Thymus (tissue), 11 donors: ENCODE measurements around the gene INTS12. TPM values are rescaled to one million over a fixed set of nuclear protein-coding genes. Genes with fewer than 3 reads are reported as not detected.
A peak's percentile ranks its signal among the peaks of the same experiment; 100 is the strongest.

ENCODE experiments used
- DNase-seq, 9 donors: peaks; one replicate each; pipeline ENCODE4 v3.0.0-alpha.2; 2013; ENCODE audit warnings: low spot score in 9 of 9, low read depth in 6 of 9, missing footprints in 1 of 9
- H3K27ac ChIP-seq, 2 donors: one replicate each; pipeline ENCODE4 v1.5.1; 2013; ENCODE audit warnings: control low read depth in 1 of 2, low read depth in 1 of 2, low read length in 1 of 2, mild to moderate bottlenecking in 1 of 2, moderate library complexity in 1 of 2
- H3K27me3 ChIP-seq, 2 donors: one replicate each; pipeline ENCODE4 v1.5.1; 2013; ENCODE audit warnings: low read length in 1 of 2; ENCODE audit not compliant: control insufficient read depth in 2 of 2, insufficient read depth in 1 of 2
- H3K36me3 ChIP-seq, 2 donors: one replicate each; pipeline ENCODE4 v1.5.1; 2013; ENCODE audit warnings: low read length in 1 of 2, mild to moderate bottlenecking in 1 of 2, moderate library complexity in 1 of 2; ENCODE audit not compliant: control insufficient read depth in 2 of 2, insufficient read depth in 2 of 2
- H3K4me1 ChIP-seq, 2 donors: one replicate each; pipeline ENCODE4 v1.5.1; 2013; ENCODE audit warnings: low read length in 2 of 2; ENCODE audit not compliant: control insufficient read depth in 2 of 2, insufficient read depth in 2 of 2
- H3K4me3 ChIP-seq, 2 donors: one replicate each; pipeline ENCODE4 v1.5.1; 2013; ENCODE audit warnings: low read length in 2 of 2, control low read depth in 1 of 2, mild to moderate bottlenecking in 1 of 2
- H3K9me3 ChIP-seq, 2 donors: one replicate each; pipeline ENCODE4 v1.5.1; 2013; ENCODE audit warnings: low read length in 1 of 2, mild to moderate bottlenecking in 1 of 2; ENCODE audit not compliant: control insufficient read depth in 2 of 2, insufficient read depth in 1 of 2
- WGBS: extraction: QIAGEN DNeasy Blood & Tissue Kit; methylation state at CpG from one replicate; pipeline ENCODE4 v1.1.7; 2013; 5-methylcytosine and 5-hydroxymethylcytosine counted together
- polyA plus RNA-seq: library from polyadenylated mRNA; stranded (reverse); fragments of 200-250 nt; gene quantifications from one replicate; pipeline ENCODE4 v1.2.3, GENCODE V29; 2013
- total RNA-seq: library from RNA; stranded (reverse); fragments of 120-200 nt; gene quantifications from one replicate; pipeline ENCODE4 v1.2.4, GENCODE V29; 2013
- donor health status: healthy.

INTS12 gene
- total and polyA plus RNA-seq, 2 donors = 18.9 to 24.7 TPM

GRCh38 chr4:105651884-105652283 lies 56.6 kb downstream of the INTS12 start:
- no peak for DNase-seq
- H3K27ac ChIP-seq = no peak overlapping the region
- H3K27me3 ChIP-seq = no peaks in the 10 kb centered on the region
- no peak overlapping the region for H3K4me3 ChIP-seq
- H3K36me3 ChIP-seq = no peaks in the 10 kb centered on the region
- no peaks in the 10 kb centered on the region for H3K9me3 ChIP-seq
- no peaks in the 10 kb centered on the region for H3K4me1 ChIP-seq

DNA sequence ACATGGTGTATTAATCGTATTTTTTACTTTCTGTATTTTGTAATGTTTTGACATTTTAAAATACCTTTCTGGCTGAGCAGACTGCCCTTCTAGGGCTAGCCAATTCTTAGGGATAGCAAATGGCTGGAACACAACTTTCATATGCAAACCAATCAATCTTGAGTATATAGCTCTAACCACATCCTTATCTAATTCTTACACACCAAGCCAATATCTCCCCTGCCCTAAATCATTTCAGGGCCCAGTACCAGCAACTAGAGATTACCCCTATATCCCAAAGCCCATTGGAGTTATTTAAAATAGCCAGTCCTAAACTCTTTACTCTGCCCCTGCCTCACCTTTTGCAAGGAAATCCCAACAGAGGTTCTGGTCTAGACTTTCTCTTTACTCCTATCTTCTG lies 58.3 kb downstream of the INTS12 start:
- Histone ChIP-seq H3K4me3 (no peak overlapping the region), H3K27ac (no peak overlapping the region), H3K4me1 (no peaks in the 10 kb centered on the region), H3K27me3 (no peaks in the 10 kb centered on the region), H3K9me3 (no peaks in the 10 kb centered on the region), H3K36me3 (no peaks in the 10 kb centered on the region)
- DNase-seq = no peak
- 71% methylated on average over 1 of the region's 1 CpG for WGBS

GRCh38 chr4:105645440-105645839 lies 63.0 kb downstream of the INTS12 start:
- DNase-seq = no peak
- no peaks in the 10 kb centered on the region for H3K27me3 ChIP-seq
- WGBS = 64% methylated on average over 1 of the region's 1 CpG
- no peaks in the 10 kb centered on the region for H3K9me3 ChIP-seq
- H3K4me3 ChIP-seq = no peak overlapping the region
- no peaks in the 10 kb centered on the region for H3K36me3 ChIP-seq
- H3K4me1 ChIP-seq = no peaks in the 10 kb centered on the region
- H3K27ac ChIP-seq = no peak overlapping the region

GRCh38 chr4:105644257-105644656 lies 64.2 kb downstream of the INTS12 start:
- WGBS = 95% methylated on average over 2 of the region's 2 CpGs
- no peaks in the 10 kb centered on the region for H3K36me3 ChIP-seq
- H3K4me1 ChIP-seq = no peaks in the 10 kb centered on the region
- H3K27me3 ChIP-seq = no peaks in the 10 kb centered on the region
- no peak overlapping the region for H3K27ac ChIP-seq
- no peaks in the 10 kb centered on the region for H3K9me3 ChIP-seq
- no peak for DNase-seq
- H3K4me3 ChIP-seq = no peak overlapping the region

DNA sequence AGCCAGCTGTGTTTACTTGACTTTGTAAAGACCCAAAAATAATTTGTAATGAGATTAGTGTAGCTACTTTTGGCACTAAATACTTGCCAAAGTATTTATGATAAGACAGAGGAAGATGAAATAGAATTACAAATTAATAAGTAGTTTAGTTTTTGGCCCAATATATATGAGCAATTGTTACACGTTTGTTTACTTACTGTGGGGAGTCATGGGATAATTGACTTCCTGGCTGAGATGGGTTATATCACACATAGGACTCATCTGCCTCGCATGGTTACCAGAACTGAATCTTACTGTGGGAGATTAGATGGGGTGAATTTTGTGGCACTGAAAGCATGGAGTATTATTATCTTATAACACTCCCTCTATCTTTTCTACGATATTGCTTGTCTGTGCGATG lies 66.6 kb downstream of the INTS12 start:
- no peak for DNase-seq
- Histone ChIP-seq H3K4me1 (no peaks in the 10 kb centered on the region), H3K9me3 (no peaks in the 10 kb centered on the region), H3K27me3 (no peaks in the 10 kb centered on the region), H3K27ac (no peak overlapping the region), H3K36me3 (no peaks in the 10 kb centered on the region), H3K4me3 (no peak overlapping the region)
- 96% methylated on average over 4 of the region's 4 CpGs for WGBS

DNA sequence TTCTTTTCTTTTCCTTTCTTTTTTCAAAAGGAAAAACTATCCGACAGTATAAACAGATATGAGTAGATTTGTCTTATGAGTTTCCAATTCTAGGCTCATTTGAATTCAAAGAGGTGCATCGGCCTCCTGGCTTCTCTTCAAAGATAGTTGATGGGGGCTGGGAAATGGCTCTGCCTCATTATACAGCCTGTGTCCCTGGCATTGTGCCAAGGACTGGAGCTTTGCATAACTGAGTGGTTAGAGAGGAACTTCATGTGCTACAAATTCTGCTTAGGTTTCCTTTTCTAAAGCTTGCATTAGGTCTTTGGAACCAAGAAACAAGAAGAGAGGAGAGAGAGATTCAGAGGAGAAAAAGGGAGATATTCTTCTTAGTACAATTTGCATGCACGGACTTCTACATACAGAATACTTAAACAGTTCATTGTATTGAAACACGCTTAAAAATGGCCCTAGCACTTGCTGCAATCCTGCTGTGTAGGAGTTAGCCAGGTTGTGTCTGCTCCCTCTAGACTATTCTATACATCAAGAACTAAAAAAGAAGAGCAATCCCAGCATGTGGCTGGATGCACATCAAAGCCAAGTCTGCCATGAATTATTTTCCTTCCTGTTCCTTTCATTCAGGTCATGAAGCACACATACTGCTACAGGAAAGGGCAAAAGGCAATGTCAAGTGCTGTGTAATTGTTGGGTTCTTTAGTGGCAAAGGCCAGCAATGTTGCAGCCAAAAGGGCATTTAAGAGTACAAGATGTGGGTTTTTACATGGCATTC lies 70.9 kb downstream of the INTS12 start:
- 69% methylated on average over 4 of the region's 4 CpGs for WGBS
- H3K36me3 ChIP-seq = no peaks in the 10 kb centered on the region
- DNase-seq = peak in 3 of 9 donors; percentile 2 to 23 (median 6)
- no peak overlapping the region for H3K4me3 ChIP-seq
- no peak overlapping the region for H3K27ac ChIP-seq
- H3K27me3 ChIP-seq = no peaks in the 10 kb centered on the region
- no peaks in the 10 kb centered on the region for H3K9me3 ChIP-seq
- no peaks in the 10 kb centered on the region for H3K4me1 ChIP-seq

DNA sequence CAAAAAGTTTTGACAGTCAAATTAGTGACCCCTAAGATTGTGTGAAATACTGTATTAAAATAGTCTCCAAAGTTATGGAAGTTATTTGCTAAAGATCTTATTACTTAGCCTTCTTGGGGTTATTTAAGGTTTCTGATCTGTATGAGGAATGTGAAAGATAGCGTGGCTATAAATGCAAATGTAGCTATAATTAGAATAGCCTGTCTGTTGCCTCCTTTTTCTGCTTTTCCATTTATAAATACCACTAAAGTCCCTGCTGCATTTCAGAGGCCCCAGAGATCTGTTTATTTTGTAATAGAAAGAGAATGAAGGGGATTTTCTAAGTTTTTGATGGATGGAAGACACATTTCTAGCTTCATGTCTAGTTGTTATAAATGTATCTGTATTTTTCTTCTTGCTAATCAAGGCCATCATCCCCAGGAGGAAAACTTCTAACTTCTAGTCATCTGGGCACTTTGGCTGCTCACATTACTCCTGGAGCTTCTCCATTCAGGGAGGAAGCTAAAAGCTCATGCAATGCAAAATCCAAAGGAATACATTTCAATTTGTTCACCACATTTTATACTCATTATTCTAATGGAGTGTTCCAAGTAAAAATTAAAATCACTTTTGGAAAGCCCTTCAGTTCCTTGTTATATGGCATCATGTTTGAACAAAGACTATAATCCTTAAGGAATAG lies 73.9 kb downstream of the INTS12 start:
- no peak overlapping the region for H3K4me3 ChIP-seq
- H3K9me3 ChIP-seq = no peaks in the 10 kb centered on the region
- no peaks in the 10 kb centered on the region for H3K4me1 ChIP-seq
- H3K36me3 ChIP-seq = no peaks in the 10 kb centered on the region
- H3K27me3 ChIP-seq = no peaks in the 10 kb centered on the region
- 67% methylated on average over 1 of the region's 1 CpG for WGBS
- H3K27ac ChIP-seq = no peak overlapping the region
- no peak for DNase-seq

DNA sequence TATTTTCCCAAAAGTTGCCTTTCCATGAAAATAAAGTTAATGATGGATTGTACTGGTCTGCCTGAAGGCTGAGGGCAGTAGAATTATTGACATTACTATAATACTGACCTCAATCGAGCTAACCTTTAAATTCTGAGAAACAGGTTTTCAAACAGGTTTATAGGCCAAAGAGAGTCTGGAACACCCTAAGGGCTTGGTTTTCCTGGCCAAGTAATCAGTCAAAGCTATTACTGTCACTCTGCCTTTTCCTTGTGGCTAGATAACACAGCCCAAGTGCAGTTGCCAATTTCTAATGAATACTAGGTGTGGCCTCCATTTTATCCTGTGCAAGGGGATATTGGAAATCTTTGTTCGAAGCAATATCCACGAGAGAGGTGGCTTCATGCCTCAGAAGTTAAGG lies 75.2 kb downstream of the INTS12 start:
- Histone ChIP-seq H3K27me3 (no peaks in the 10 kb centered on the region), H3K27ac (no peak overlapping the region), H3K9me3 (no peaks in the 10 kb centered on the region), H3K36me3 (no peaks in the 10 kb centered on the region), H3K4me1 (no peaks in the 10 kb centered on the region), H3K4me3 (no peak overlapping the region)
- WGBS = 88% methylated on average over 3 of the region's 3 CpGs
- no peak for DNase-seq
